Stomach (tissue), 9 donors: ENCODE measurements around the gene EGLN1. TPM values are rescaled to one million over a fixed set of nuclear protein-coding genes. Genes with fewer than 3 reads are reported as not detected.

Source experiments
- DNase-seq, 2 donors: peaks; one replicate each; pipeline versions ENCODE4 v3.0.0 to v3.0.0-alpha.2; 2013 to 2019
- H3K27ac ChIP-seq, 5 donors: fragments of 200-600 bp in 4 of 5; sonication (generic) in 4 of 5; one replicate each; pipeline ENCODE4 v1.5.1; 2013 to 2019; ENCODE audit warnings: mild to moderate bottlenecking in 1 of 5, moderate library complexity in 1 of 5
- H3K27me3 ChIP-seq, 3 donors: fragments of 200-600 bp; sonication (generic); one replicate each; pipeline ENCODE4 v1.5.1; 2017 to 2019; ENCODE audit warnings: mixed run types in 1 of 3
- H3K36me3 ChIP-seq, 4 donors: fragments of 200-600 bp; sonication (generic); 1 replicate in 3 of 4; 2 replicates in 1 of 4; pipeline ENCODE4 v1.5.1; 2016 to 2019
- H3K4me1 ChIP-seq, 4 donors: fragments of 200-600 bp; sonication (generic); one replicate each; pipeline ENCODE4 v1.5.1; 2016 to 2019
- H3K4me3 ChIP-seq, 4 donors: fragments of 200-600 bp; sonication (generic) in 3 of 4; one replicate each; pipeline ENCODE4 v1.5.1; 2016 to 2019; ENCODE audit warnings: mild to moderate bottlenecking in 1 of 4
- H3K9me3 ChIP-seq, 4 donors: fragments of 200-600 bp; sonication (generic); one replicate each; pipeline ENCODE4 v1.5.1; 2016 to 2019
- EP300 ChIP-seq: sonication (generic); formaldehyde crosslinking; IDR thresholded peaks from one replicate; pipeline ENCODE4 v1.6.1; 2017; ENCODE audit warnings: antibody characterized with exemption
- POLR2A ChIP-seq, 4 donors: fragments of 450-650 bp; IDR thresholded peaks; one replicate each; pipeline ENCODE4 v1.6.1; 2016; ENCODE audit warnings: antibody characterized with exemption in 4 of 4, control low read depth in 2 of 4, mild to moderate bottlenecking in 1 of 4, moderate library complexity in 1 of 4
- POLR2AphosphoS5 ChIP-seq, 3 donors: sonication (generic); formaldehyde crosslinking; IDR thresholded peaks; one replicate each; pipeline ENCODE4 v1.6.1; 2016; ENCODE audit warnings: antibody characterized with exemption in 3 of 3
- WGBS, 5 donors: extraction: QIAGEN DNeasy Blood & Tissue Kit in 3 of 5; methylation state at CpG; one replicate each; pipeline versions ENCODE4 v1.1.5 to v1.1.7; 2013 to 2018; 5-methylcytosine and 5-hydroxymethylcytosine counted together
- intact Hi-C: fragments of 100-400 bp; cut with DNase I; formaldehyde crosslinking; loops from one replicate; pipeline ENCODE4 v1.15.1; 2023; ENCODE audit warnings: low total_unique reads
- polyA plus RNA-seq, 3 donors: library from polyadenylated mRNA; stranded (reverse); fragments of 200-250 nt; gene quantifications; one replicate each; pipeline ENCODE4 v1.2.3, GENCODE V29; 2013
- total RNA-seq, 5 donors: library from RNA; depleted of rRNA; stranded (reverse); fragments of >200 nt; gene quantifications; one replicate each; pipeline versions ENCODE4 v1.1.0 to v1.2.3, GENCODE V29; 2014 to 2016
- TF ChIP-seq, protein P1 (sequence below), 7 experiments: fragments of 450-650 bp in 4 of 7; fragments of 200-600 bp in 3 of 7; sonication (generic) in 3 of 7; IDR thresholded peaks; one replicate each; pipeline ENCODE4 v1.5.1; 2016 to 2019; ENCODE audit warnings: antibody characterized with exemption in 7 of 7, control low read depth in 2 of 7, mild to moderate bottlenecking in 1 of 7
- donor health status: healthy with polysubstance abuse.
- donor health status: Bipolar disorder and iron deficiency.
- donor health status: healthy.

The EGLN1 gene
- total and polyA plus RNA-seq, 8 donors = 7.0 to 43.0 (median 15.6) TPM

GRCh38 chr1:231340328-231341013 lies 81.6 kb downstream of the EGLN1 start:
- H3K27ac ChIP-seq = no peak overlapping the region
- H3K4me3 ChIP-seq = no peak overlapping the region
- H3K4me1 ChIP-seq = peaks cover 25 to 42% (median 36%) of the 10 kb centered on the region in 4 donors
- no peak for TF ChIP-seq POLR2AphosphoS5 (IDR thresholded peaks at IDR 0.05)
- no peak for TF ChIP-seq EP300
- TF ChIP-seq POLR2A (IDR thresholded peaks at IDR 0.05) = no peak
- TF ChIP-seq, protein P1, sequence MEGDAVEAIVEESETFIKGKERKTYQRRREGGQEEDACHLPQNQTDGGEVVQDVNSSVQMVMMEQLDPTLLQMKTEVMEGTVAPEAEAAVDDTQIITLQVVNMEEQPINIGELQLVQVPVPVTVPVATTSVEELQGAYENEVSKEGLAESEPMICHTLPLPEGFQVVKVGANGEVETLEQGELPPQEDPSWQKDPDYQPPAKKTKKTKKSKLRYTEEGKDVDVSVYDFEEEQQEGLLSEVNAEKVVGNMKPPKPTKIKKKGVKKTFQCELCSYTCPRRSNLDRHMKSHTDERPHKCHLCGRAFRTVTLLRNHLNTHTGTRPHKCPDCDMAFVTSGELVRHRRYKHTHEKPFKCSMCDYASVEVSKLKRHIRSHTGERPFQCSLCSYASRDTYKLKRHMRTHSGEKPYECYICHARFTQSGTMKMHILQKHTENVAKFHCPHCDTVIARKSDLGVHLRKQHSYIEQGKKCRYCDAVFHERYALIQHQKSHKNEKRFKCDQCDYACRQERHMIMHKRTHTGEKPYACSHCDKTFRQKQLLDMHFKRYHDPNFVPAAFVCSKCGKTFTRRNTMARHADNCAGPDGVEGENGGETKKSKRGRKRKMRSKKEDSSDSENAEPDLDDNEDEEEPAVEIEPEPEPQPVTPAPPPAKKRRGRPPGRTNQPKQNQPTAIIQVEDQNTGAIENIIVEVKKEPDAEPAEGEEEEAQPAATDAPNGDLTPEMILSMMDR (IDR thresholded peaks at IDR 0.05) = no peak
- no peaks in the 10 kb centered on the region for H3K27me3 ChIP-seq
- H3K36me3 ChIP-seq = peaks cover 5 to 40% (median 35%) of the 10 kb centered on the region in 4 donors
- H3K9me3 ChIP-seq = no peaks in the 10 kb centered on the region
- intact Hi-C loops = no loop called here
- 85 to 99% (median 93%) methylated on average over 6 of the region's 6 CpGs for WGBS, 5 donors
- no peak for DNase-seq

DNA sequence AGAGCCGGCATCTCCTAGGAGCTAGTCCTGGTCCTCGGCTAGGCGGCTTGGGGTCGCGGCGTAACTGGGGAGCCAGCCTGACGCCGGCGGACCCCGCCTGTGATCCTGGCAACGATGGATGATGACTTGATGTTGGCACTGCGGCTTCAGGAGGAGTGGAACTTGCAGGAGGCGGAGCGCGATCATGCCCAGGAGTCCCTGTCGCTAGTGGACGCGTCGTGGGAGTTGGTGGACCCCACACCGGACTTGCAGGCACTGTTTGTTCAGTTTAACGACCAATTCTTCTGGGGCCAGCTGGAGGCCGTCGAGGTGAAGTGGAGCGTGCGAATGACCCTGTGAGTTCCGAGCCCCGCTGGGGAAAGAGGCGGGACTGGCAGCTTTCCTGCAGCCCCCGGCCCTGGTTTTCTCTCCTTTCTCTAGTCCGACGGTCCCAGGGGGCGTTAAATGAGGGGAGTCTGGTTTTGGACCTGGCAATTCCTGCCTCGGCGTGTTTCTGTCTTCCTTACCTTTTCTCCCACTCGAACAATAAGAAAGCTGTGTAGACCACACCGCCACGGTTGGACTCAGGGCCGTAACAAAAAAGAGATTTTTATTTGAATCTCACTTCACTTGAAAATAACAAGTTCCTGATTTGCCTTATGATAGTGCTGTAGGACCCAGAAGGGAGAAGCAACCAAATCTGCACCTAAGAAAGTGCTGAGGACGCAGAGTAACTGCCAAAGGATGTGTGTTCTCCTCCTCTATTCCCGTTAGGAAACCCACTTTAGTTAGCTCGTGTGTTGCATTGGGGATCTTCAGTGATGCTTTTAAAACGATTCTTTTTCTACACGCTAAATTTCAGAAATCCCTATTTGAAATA lies 83.6 kb downstream of the EGLN1 start, which contains the start of gene SPRTN:
TSS of gene SPRTN (plus strand) at position 24 of the 859 bp plus-strand sequence. CDS start at position 115, 91 bp downstream.
- peak in 1 of 2 donors; percentile 28 for DNase-seq

GRCh38 chr1:231337472-231338269 lies 84.4 kb downstream of the EGLN1 start, which contains the start of gene EXOC8:
Gene EXOC8 (minus strand): TSS chr1:231337852. CDS start chr1:231337745, 107 bp downstream.
- intact Hi-C loops = no loop called here
- H3K9me3 ChIP-seq = no peaks in the 10 kb centered on the region
- TF ChIP-seq POLR2A (IDR thresholded peaks at IDR 0.05) = peak in 2 of 4 donors; percentile 24 to 52
- TF ChIP-seq EP300 = no peak
- TF ChIP-seq, protein P1 (IDR thresholded peaks at IDR 0.05) = peak in 1 of 7 experiments; percentile 24
- peak; percentile 93 to 97 (median 96) for TF ChIP-seq POLR2AphosphoS5 (IDR thresholded peaks at IDR 0.05)
- H3K4me1 ChIP-seq = peaks cover 41 to 70% (median 64%) of the 10 kb centered on the region in 4 donors
- peak within 1 kb of the TSS; percentile 82 to 95 (median 90) for H3K4me3 ChIP-seq
- peak within 1 kb of the TSS; percentile 92 to 97 (median 95) for H3K27ac ChIP-seq
- 0 to 1% (median 0%) methylated on average over 40 to 74 of the region's 74 CpGs for WGBS, 5 donors
- DNase-seq = peak; percentile 98 to 99
- no peaks in the 10 kb centered on the region for H3K27me3 ChIP-seq
- H3K36me3 ChIP-seq = peaks cover 0 to 20% (median 13%) of the 10 kb centered on the region in 4 donors

More for the DNA sequence above, 83.6 kb downstream of the EGLN1 start, which contains the start of gene SPRTN:
- 0 to 1% (median 1%) methylated on average over 37 to 43 of the region's 43 CpGs for WGBS, 5 donors
- Histone ChIP-seq H3K4me3 (peak within 1 kb of the TSS; percentile 82 to 95 (median 90)), H3K9me3 (no peaks in the 10 kb centered on the region), H3K27me3 (no peaks in the 10 kb centered on the region), H3K27ac (peak within 1 kb of the TSS; percentile 92 to 97 (median 95)), H3K4me1 (peaks cover 41 to 61% (median 56%) of the 10 kb centered on the region in 4 donors), H3K36me3 (peaks cover 5 to 28% (median 21%) of the 10 kb centered on the region in 4 donors)
- TF ChIP-seq EP300 (no peak), POLR2AphosphoS5 (IDR thresholded peaks at IDR 0.05) (peak in 1 of 3 donors; percentile 4), POLR2A (IDR thresholded peaks at IDR 0.05) (no peak)
- TF ChIP-seq, protein P1 (IDR thresholded peaks at IDR 0.05) = no peak
- intact Hi-C loops = no loop called here
